H1 (cell line): ENCODE results near the gene RIPK4. TPM values are rescaled to one million over a fixed set of nuclear protein-coding genes. Genes with fewer than 3 reads are reported as not detected.

ENCODE experiments used
- ASH2L ChIP-seq: fragments of 200-600, 300-600 bp; sonication (generic); IDR thresholded peaks from one replicate; pipeline ENCODE4 v1.7.1; 2017; ENCODE audit warnings: low read length
- CEBPB ChIP-seq: IDR thresholded peaks from 2 replicates; pipeline ENCODE4 v1.6.1; 2012; ENCODE audit warnings: low read depth, low read length
- JUND ChIP-seq: IDR thresholded peaks from 2 replicates; pipeline ENCODE4 v1.6.1; 2011; ENCODE audit warnings: mild to moderate bottlenecking, improper control_type of control experiment, low read length
- PHF8 ChIP-seq: fragments of 200-600 bp; sonication (generic); conservative IDR thresholded peaks from 2 replicates; pipeline ENCODE4 v1.7.1; 2012; ENCODE audit warnings: low read depth, mild to moderate bottlenecking, inconsistent platforms, low read length, moderate library complexity
- POLR2A ChIP-seq, 2 experiments: IDR thresholded peaks; 1 replicate in 1 of 2; 2 replicates in 1 of 2; pipeline ENCODE4 v1.6.1; 2011; ENCODE audit warnings: low read depth in 2 of 2, low read length in 2 of 2, mild to moderate bottlenecking in 2 of 2; ENCODE audit errors: control extremely low read depth in 1 of 2
- POLR2AphosphoS5 ChIP-seq: IDR thresholded peaks from 2 replicates; pipeline ENCODE4 v1.6.1; 2011; ENCODE audit warnings: low read depth, low read length
- POU5F1 ChIP-seq: IDR thresholded peaks from 2 replicates; pipeline ENCODE4 v1.6.1; 2011; ENCODE audit warnings: low read depth, mild to moderate bottlenecking, low read length, moderate library complexity
- RAD21 ChIP-seq, 2 experiments: IDR thresholded peaks in 1 of 2; conservative IDR thresholded peaks in 1 of 2; 2 replicates each; pipeline ENCODE4 v1.6.1; 2011; ENCODE audit warnings: low read depth in 2 of 2, low read length in 2 of 2, improper control_type of control experiment in 1 of 2, inconsistent platforms in 1 of 2, mild to moderate bottlenecking in 1 of 2, moderate library complexity in 1 of 2
- RBBP5 ChIP-seq: IDR thresholded peaks from 2 replicates; pipeline ENCODE4 v1.7.1; 2012; ENCODE audit warnings: low read depth, mild to moderate bottlenecking, inconsistent platforms, low read length, moderate library complexity, borderline replicate concordance
- SIX5 ChIP-seq: IDR thresholded peaks from 2 replicates; pipeline ENCODE4 v1.6.1; 2011; ENCODE audit warnings: mild to moderate bottlenecking, low read depth, low read length
- TEAD4 ChIP-seq: IDR thresholded peaks from 2 replicates; pipeline ENCODE4 v1.6.1; 2012; ENCODE audit warnings: low read depth, low read length, inconsistent platforms, mixed read lengths
- polyA plus RNA-seq, 7 experiments: library from polyadenylated mRNA; depleted of rRNA in 3 of 7; stranded (reverse) in 5 of 7; unstranded in 2 of 7; fragments of >200 nt in 5 of 7; fragments of 200-250 nt in 2 of 7; gene quantifications; 1 replicate in 5 of 7; 2 replicates in 1 of 7; 4 replicates in 1 of 7; pipeline versions ENCODE4 v1.2.1 to v1.2.3, GENCODE V29; 2011 to 2013; ENCODE audit warnings: missing spikeins in 2 of 7, mixed read lengths in 2 of 7
- total RNA-seq: library from RNA; stranded (reverse); fragmentation: NEBNext Ultra II Directional; extraction: Animal tissue kit (Norgen Biotek cat#: 25700); gene quantifications from 2 replicates; pipeline ENCODE4 v1.2.1, GENCODE V29; 2021
- TF ChIP-seq, protein P1 (sequence below): fragments of 300-600 bp; sonication (generic); IDR thresholded peaks from 2 replicates; pipeline ENCODE4 v1.7.1; 2012; ENCODE audit warnings: low read length, moderate library complexity, mild to moderate bottlenecking, inconsistent platforms; ENCODE audit not compliant: insufficient replicate concordance

The RIPK4 gene
- total and polyA plus RNA-seq, 2 of the 8 experiments (the other 6 are each of a cell fraction or from before 2014, with no cell fraction given), result 2.7 to 5.6 TPM

DNA sequence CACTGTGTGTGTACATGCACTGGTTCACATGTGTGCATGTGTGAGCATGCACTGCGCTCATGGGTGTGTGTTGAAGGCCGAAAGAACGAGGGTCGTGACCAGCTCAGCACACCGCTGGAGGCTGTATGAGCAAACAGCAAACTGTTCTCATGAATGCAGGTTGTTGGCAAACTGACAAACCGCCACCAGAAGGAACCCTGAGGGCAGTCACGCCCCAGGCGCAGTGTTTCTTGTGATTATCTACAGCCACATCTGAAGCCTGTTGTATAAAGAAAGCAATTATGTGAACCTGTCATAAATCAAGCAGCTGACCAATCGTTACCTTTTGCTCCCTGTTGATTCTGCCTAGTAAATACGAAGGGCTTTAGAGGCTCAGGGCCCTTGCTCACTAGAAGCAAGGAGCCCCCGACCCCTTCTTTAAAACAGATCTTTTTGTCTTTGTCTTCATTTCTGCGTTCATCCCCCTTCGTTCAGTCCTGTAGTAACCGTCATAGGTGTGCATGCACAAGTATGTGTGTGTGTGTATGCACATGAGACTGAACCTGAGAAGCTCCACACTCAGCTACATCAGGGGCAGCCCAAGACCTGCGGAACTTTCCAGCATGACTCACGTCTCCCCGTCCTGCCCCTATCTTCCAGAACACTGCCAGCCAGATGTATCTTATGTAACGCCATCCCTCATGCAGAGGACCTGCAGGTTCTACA is 16.8 kb upstream of the RIPK4 start (continued):
- TF ChIP-seq, protein P1, sequence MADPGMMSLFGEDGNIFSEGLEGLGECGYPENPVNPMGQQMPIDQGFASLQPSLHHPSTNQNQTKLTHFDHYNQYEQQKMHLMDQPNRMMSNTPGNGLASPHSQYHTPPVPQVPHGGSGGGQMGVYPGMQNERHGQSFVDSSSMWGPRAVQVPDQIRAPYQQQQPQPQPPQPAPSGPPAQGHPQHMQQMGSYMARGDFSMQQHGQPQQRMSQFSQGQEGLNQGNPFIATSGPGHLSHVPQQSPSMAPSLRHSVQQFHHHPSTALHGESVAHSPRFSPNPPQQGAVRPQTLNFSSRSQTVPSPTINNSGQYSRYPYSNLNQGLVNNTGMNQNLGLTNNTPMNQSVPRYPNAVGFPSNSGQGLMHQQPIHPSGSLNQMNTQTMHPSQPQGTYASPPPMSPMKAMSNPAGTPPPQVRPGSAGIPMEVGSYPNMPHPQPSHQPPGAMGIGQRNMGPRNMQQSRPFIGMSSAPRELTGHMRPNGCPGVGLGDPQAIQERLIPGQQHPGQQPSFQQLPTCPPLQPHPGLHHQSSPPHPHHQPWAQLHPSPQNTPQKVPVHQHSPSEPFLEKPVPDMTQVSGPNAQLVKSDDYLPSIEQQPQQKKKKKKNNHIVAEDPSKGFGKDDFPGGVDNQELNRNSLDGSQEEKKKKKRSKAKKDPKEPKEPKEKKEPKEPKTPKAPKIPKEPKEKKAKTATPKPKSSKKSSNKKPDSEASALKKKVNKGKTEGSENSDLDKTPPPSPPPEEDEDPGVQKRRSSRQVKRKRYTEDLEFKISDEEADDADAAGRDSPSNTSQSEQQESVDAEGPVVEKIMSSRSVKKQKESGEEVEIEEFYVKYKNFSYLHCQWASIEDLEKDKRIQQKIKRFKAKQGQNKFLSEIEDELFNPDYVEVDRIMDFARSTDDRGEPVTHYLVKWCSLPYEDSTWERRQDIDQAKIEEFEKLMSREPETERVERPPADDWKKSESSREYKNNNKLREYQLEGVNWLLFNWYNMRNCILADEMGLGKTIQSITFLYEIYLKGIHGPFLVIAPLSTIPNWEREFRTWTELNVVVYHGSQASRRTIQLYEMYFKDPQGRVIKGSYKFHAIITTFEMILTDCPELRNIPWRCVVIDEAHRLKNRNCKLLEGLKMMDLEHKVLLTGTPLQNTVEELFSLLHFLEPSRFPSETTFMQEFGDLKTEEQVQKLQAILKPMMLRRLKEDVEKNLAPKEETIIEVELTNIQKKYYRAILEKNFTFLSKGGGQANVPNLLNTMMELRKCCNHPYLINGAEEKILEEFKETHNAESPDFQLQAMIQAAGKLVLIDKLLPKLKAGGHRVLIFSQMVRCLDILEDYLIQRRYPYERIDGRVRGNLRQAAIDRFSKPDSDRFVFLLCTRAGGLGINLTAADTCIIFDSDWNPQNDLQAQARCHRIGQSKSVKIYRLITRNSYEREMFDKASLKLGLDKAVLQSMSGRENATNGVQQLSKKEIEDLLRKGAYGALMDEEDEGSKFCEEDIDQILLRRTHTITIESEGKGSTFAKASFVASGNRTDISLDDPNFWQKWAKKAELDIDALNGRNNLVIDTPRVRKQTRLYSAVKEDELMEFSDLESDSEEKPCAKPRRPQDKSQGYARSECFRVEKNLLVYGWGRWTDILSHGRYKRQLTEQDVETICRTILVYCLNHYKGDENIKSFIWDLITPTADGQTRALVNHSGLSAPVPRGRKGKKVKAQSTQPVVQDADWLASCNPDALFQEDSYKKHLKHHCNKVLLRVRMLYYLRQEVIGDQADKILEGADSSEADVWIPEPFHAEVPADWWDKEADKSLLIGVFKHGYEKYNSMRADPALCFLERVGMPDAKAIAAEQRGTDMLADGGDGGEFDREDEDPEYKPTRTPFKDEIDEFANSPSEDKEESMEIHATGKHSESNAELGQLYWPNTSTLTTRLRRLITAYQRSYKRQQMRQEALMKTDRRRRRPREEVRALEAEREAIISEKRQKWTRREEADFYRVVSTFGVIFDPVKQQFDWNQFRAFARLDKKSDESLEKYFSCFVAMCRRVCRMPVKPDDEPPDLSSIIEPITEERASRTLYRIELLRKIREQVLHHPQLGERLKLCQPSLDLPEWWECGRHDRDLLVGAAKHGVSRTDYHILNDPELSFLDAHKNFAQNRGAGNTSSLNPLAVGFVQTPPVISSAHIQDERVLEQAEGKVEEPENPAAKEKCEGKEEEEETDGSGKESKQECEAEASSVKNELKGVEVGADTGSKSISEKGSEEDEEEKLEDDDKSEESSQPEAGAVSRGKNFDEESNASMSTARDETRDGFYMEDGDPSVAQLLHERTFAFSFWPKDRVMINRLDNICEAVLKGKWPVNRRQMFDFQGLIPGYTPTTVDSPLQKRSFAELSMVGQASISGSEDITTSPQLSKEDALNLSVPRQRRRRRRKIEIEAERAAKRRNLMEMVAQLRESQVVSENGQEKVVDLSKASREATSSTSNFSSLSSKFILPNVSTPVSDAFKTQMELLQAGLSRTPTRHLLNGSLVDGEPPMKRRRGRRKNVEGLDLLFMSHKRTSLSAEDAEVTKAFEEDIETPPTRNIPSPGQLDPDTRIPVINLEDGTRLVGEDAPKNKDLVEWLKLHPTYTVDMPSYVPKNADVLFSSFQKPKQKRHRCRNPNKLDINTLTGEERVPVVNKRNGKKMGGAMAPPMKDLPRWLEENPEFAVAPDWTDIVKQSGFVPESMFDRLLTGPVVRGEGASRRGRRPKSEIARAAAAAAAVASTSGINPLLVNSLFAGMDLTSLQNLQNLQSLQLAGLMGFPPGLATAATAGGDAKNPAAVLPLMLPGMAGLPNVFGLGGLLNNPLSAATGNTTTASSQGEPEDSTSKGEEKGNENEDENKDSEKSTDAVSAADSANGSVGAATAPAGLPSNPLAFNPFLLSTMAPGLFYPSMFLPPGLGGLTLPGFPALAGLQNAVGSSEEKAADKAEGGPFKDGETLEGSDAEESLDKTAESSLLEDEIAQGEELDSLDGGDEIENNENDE, result no peak
- TF ChIP-seq ASH2L (no peak), POU5F1 (no peak), PHF8 (no peak), TEAD4 (no peak), JUND (no peak), SIX5 (no peak), RAD21 (IDR thresholded peaks at IDR 0.05 in 1 of 2, conservative IDR thresholded peaks at IDR 0.05 in 1 of 2; ENCODE audit: low read depth in 2 of 2, low read length in 2 of 2) (no peak), POLR2A (IDR thresholded peaks at IDR 0.05; ENCODE audit: control extremely low read depth in 1 of 2, low read depth in 2 of 2, low read length in 2 of 2) (no peak), POLR2AphosphoS5 (no peak), RBBP5 (no peak), CEBPB (no peak)
